Epidermal melanocyte (primary cell): ENCODE measurements around the gene GYG2.
"Not testable (repeated sequence)": the region's sequence is repeated elsewhere in the genome, so short reads cannot be mapped to it uniquely, and the experiment has no call there.

ENCODE experiments used
- DNase-seq: peaks from one replicate; pipeline ENCODE4 v3.0.0; 2011; ENCODE audit warnings: low spot score; ENCODE audit not compliant: insufficient read length

The GYG2 gene

GRCh38 chrX:2828344-2828958, at the start of gene GYG2:
TSS of gene GYG2 (plus strand) at chrX:2828930. CDS start at chrX:2830189, 1,259 bp downstream.
- DNase-seq, result no peak

GRCh38 chrX:2780472-2781225, 48.1 kb upstream of the GYG2 start:
- DNase-seq, result not testable (repeated sequence)

GRCh38 chrX:2781226-2781571, 47.5 kb upstream of the GYG2 start:
- no peak for DNase-seq

- DNase-seq, result no peak
Measured at GRCh38 chrX:2781698-2782097, 47.0 kb upstream of the GYG2 start.

- DNase-seq, result no peak
Measured at GRCh38 chrX:2782171-2782570, 46.6 kb upstream of the GYG2 start.

GRCh38 chrX:2782778-2783177, 46.0 kb upstream of the GYG2 start:
- no peak for DNase-seq

GRCh38 chrX:2784026-2784425, 44.7 kb upstream of the GYG2 start:
- no peak for DNase-seq

GRCh38 chrX:2785538-2785937, 43.2 kb upstream of the GYG2 start:
- no peak for DNase-seq

GRCh38 chrX:2788980-2789379, 39.8 kb upstream of the GYG2 start:
- DNase-seq, result no peak

GRCh38 chrX:2789569-2789968, 39.2 kb upstream of the GYG2 start:
- DNase-seq, result no peak

- DNase-seq, result no peak
Measured at GRCh38 chrX:2793752-2794151, 35.0 kb upstream of the GYG2 start.

- DNase-seq, result no peak
Measured at GRCh38 chrX:2794336-2794735, 34.4 kb upstream of the GYG2 start.

- DNase-seq, result not testable (repeated sequence)
Measured at GRCh38 chrX:2796808-2797207, 31.9 kb upstream of the GYG2 start.

- no peak for DNase-seq
Measured at GRCh38 chrX:2799369-2799768, 29.4 kb upstream of the GYG2 start.

GRCh38 chrX:2799980-2800379, 28.8 kb upstream of the GYG2 start:
- not testable (repeated sequence) for DNase-seq

GRCh38 chrX:2801223-2801622, 27.5 kb upstream of the GYG2 start:
- no peak for DNase-seq

GRCh38 chrX:2802376-2803090, 26.2 kb upstream of the GYG2 start:
- not testable (repeated sequence) for DNase-seq

GRCh38 chrX:2803486-2803885, 25.2 kb upstream of the GYG2 start:
- DNase-seq, result not testable (repeated sequence)

GRCh38 chrX:2804106-2804843, 24.5 kb upstream of the GYG2 start:
- DNase-seq, result not testable (repeated sequence)

GRCh38 chrX:2804858-2805257, 23.9 kb upstream of the GYG2 start:
- not testable (repeated sequence) for DNase-seq

- DNase-seq, result no peak
Measured at GRCh38 chrX:2811271-2811670, 17.5 kb upstream of the GYG2 start.
